Large intestine (tissue), 3 donors: ENCODE measurements around the gene AQP1. TPM values are rescaled to one million over a fixed set of nuclear protein-coding genes. Genes with fewer than 3 reads are reported as not detected.

Experiments
- DNase-seq, 2 donors: peaks; one replicate each; pipeline versions ENCODE4 v3.0.0 to v3.0.0-alpha.2; 2013
- H3K27ac ChIP-seq: one replicate; pipeline ENCODE4 v1.5.1; 2013; ENCODE audit warnings: low read length
- H3K27me3 ChIP-seq: 2 replicates; pipeline ENCODE4 v1.6.1; 2013; ENCODE audit warnings: low read length; ENCODE audit not compliant: control insufficient read depth, insufficient read depth
- H3K36me3 ChIP-seq: 2 replicates; pipeline ENCODE4 v1.6.1; 2013; ENCODE audit warnings: low read length; ENCODE audit not compliant: control insufficient read depth, insufficient read depth
- H3K4me1 ChIP-seq: one replicate; pipeline ENCODE4 v1.6.1; 2013; ENCODE audit warnings: low read length; ENCODE audit not compliant: control insufficient read depth, insufficient read depth
- H3K4me3 ChIP-seq: one replicate; pipeline ENCODE4 v1.5.1; 2013; ENCODE audit warnings: low read length
- H3K9me3 ChIP-seq: one replicate; pipeline ENCODE4 v1.6.1; 2013; ENCODE audit warnings: mild to moderate bottlenecking, low read depth, low read length, moderate library complexity; ENCODE audit not compliant: control insufficient read depth
- WGBS: methylation state at CpG from one replicate; pipeline ENCODE4 v1.1.5; 2013; ENCODE audit warnings: low lambda C conversion rate; ENCODE audit not compliant: insufficient coverage; 5-methylcytosine and 5-hydroxymethylcytosine counted together
- polyA plus RNA-seq: library from polyadenylated mRNA; unstranded; fragments of 120-200 nt; gene quantifications from one replicate; pipeline ENCODE4 v1.2.1, GENCODE V29; 2013

AQP1 gene
- polyA plus RNA-seq, 1 donor, result 81.6 TPM

- WGBS, result no CpG with 5 or more reads among the region's 4 CpGs
- DNase-seq, result no peak
- Histone ChIP-seq H3K4me3 (no peak overlapping the region), H3K9me3 (no peaks in the 10 kb centered on the region), H3K36me3 (peaks cover 26% of the 10 kb centered on the region), H3K27me3 (no peaks in the 10 kb centered on the region), H3K27ac (no peak overlapping the region), H3K4me1 (peaks cover 13% of the 10 kb centered on the region)
Observed at GRCh38 chr7:30880941-30881340, 30.7 kb upstream of the AQP1 start.

GRCh38 chr7:30881448-30881847 is 30.2 kb upstream of the AQP1 start:
- no peak overlapping the region for H3K27ac ChIP-seq
- H3K36me3 ChIP-seq, result peaks cover 22% of the 10 kb centered on the region
- H3K9me3 ChIP-seq, result no peaks in the 10 kb centered on the region
- WGBS, result 100% methylated on average over 1 of the region's 7 CpGs
- no peaks in the 10 kb centered on the region for H3K27me3 ChIP-seq
- no peak for DNase-seq
- no peak overlapping the region for H3K4me3 ChIP-seq
- H3K4me1 ChIP-seq, result peaks cover 13% of the 10 kb centered on the region

- peaks cover 17% of the 10 kb centered on the region for H3K36me3 ChIP-seq
- H3K4me1 ChIP-seq, result peaks cover 2% of the 10 kb centered on the region
- no peak for DNase-seq
Observed at GRCh38 chr7:30884881-30885280, 26.8 kb upstream of the AQP1 start.

GRCh38 chr7:30886608-30887011 is 25.0 kb upstream of the AQP1 start:
- WGBS, result 82% methylated on average over 2 of the region's 7 CpGs
- Histone ChIP-seq H3K9me3 (no peaks in the 10 kb centered on the region), H3K36me3 (peaks cover 17% of the 10 kb centered on the region), H3K4me3 (no peak overlapping the region), H3K4me1 (no peaks in the 10 kb centered on the region), H3K27me3 (no peaks in the 10 kb centered on the region), H3K27ac (no peak overlapping the region)
- DNase-seq, result no peak

More at GRCh38 chr7:30884881-30885280, 26.8 kb upstream of the AQP1 start:
- H3K27me3 ChIP-seq, result no peaks in the 10 kb centered on the region
- H3K9me3 ChIP-seq, result no peaks in the 10 kb centered on the region
- no peak overlapping the region for H3K4me3 ChIP-seq
- no peak overlapping the region for H3K27ac ChIP-seq

GRCh38 chr7:30887464-30887872 is 24.2 kb upstream of the AQP1 start:
- H3K4me3 ChIP-seq, result no peak overlapping the region
- 20% methylated on average over 1 of the region's 10 CpGs for WGBS
- H3K36me3 ChIP-seq, result peaks cover 23% of the 10 kb centered on the region
- H3K27ac ChIP-seq, result no peak overlapping the region
- no peak for DNase-seq
- H3K9me3 ChIP-seq, result no peaks in the 10 kb centered on the region
- H3K4me1 ChIP-seq, result no peaks in the 10 kb centered on the region
- no peaks in the 10 kb centered on the region for H3K27me3 ChIP-seq

- Histone ChIP-seq H3K27me3 (no peaks in the 10 kb centered on the region), H3K36me3 (peaks cover 17% of the 10 kb centered on the region), H3K4me1 (peaks cover 10% of the 10 kb centered on the region), H3K27ac (no peak overlapping the region), H3K4me3 (no peak overlapping the region), H3K9me3 (no peaks in the 10 kb centered on the region)
- DNase-seq, result peak; percentile 43 to 48
- no CpG with 5 or more reads among the region's 3 CpGs for WGBS
Observed at GRCh38 chr7:30888747-30889146, 22.9 kb upstream of the AQP1 start.

GRCh38 chr7:30890226-30890625 is 21.4 kb upstream of the AQP1 start:
- 100% methylated on average over 1 of the region's 7 CpGs for WGBS
- H3K4me1 ChIP-seq, result peaks cover 22% of the 10 kb centered on the region
- no peak for DNase-seq
- H3K27me3 ChIP-seq, result no peaks in the 10 kb centered on the region
- H3K9me3 ChIP-seq, result no peaks in the 10 kb centered on the region
- no peak overlapping the region for H3K27ac ChIP-seq
- H3K4me3 ChIP-seq, result no peak overlapping the region
- peaks cover 9% of the 10 kb centered on the region for H3K36me3 ChIP-seq

GRCh38 chr7:30893357-30893756 is 18.3 kb upstream of the AQP1 start:
- H3K9me3 ChIP-seq, result no peaks in the 10 kb centered on the region
- peak overlapping the region; percentile 6 for H3K27ac ChIP-seq
- H3K36me3 ChIP-seq, result peaks cover 6% of the 10 kb centered on the region
- peaks cover 49% of the 10 kb centered on the region for H3K4me1 ChIP-seq
- DNase-seq, result peak; percentile 26 to 53
- no peaks in the 10 kb centered on the region for H3K27me3 ChIP-seq
- no CpG with 5 or more reads among the region's 6 CpGs for WGBS
- H3K4me3 ChIP-seq, result no peak overlapping the region

GRCh38 chr7:30894009-30894408 is 17.6 kb upstream of the AQP1 start:
- H3K36me3 ChIP-seq, result peaks cover 6% of the 10 kb centered on the region
- H3K27me3 ChIP-seq, result no peaks in the 10 kb centered on the region
- no peak overlapping the region for H3K4me3 ChIP-seq
- no peaks in the 10 kb centered on the region for H3K9me3 ChIP-seq
- H3K27ac ChIP-seq, result no peak overlapping the region
- WGBS, result 100% methylated on average over 1 of the region's 1 CpG
- H3K4me1 ChIP-seq, result peaks cover 49% of the 10 kb centered on the region
- DNase-seq, result no peak

GRCh38 chr7:30894866-30895605 is 16.6 kb upstream of the AQP1 start:
- peaks cover 6% of the 10 kb centered on the region for H3K36me3 ChIP-seq
- H3K27ac ChIP-seq, result peak overlapping the region; percentile 4
- no peak for DNase-seq
- peaks cover 49% of the 10 kb centered on the region for H3K4me1 ChIP-seq
- no peaks in the 10 kb centered on the region for H3K9me3 ChIP-seq
- no peak overlapping the region for H3K4me3 ChIP-seq
- no peaks in the 10 kb centered on the region for H3K27me3 ChIP-seq
- WGBS, result 100% methylated on average over 1 of the region's 14 CpGs

GRCh38 chr7:30896036-30896435 is 15.6 kb upstream of the AQP1 start:
- Histone ChIP-seq H3K4me1 (peaks cover 49% of the 10 kb centered on the region), H3K4me3 (no peak overlapping the region), H3K9me3 (no peaks in the 10 kb centered on the region), H3K36me3 (peaks cover 6% of the 10 kb centered on the region), H3K27me3 (no peaks in the 10 kb centered on the region), H3K27ac (peak overlapping the region; percentile 79)
- no CpG with 5 or more reads among the region's 9 CpGs for WGBS
- peak; percentile 69 to 85 for DNase-seq
